Posterior vena cava (tissue), 2 donors: ENCODE results near the gene ZNF488. TPM values are rescaled to one million over a fixed set of nuclear protein-coding genes. Genes with fewer than 3 reads are reported as not detected.

ENCODE experiments used
- DNase-seq: peaks from one replicate; pipeline ENCODE4 v3.0.0-alpha.2; 2020; ENCODE audit warnings: low spot score
- intact Hi-C, 2 donors: fragments of 100-400 bp; cut with DNase I; formaldehyde crosslinking; loops; one replicate each; pipeline versions ENCODE4 v1.14.1 to v1.14.2; 2022 to 2023
- total RNA-seq, 2 donors: library from RNA; stranded (reverse); fragmentation: NEBNext Ultra II Directional; extraction: Animal tissue kit (Norgen Biotek cat#: 25700); gene quantifications; one replicate each; pipeline ENCODE4 v1.2.1, GENCODE V29; 2021
- donor health status: DM: yes; HTN: yes; CAD: no.
- donor health status: DM: yes; HTN: yes; CAD: no.

ZNF488 gene
- total RNA-seq, 2 donors from 2014 or later: not detected

GRCh38 chr10:47357131-47357582 is 26.9 kb downstream of the ZNF488 start:
- intact Hi-C loops: no loop called here
- peak; percentile 72 for DNase-seq

GRCh38 chr10:47356708-47357107 is 27.4 kb downstream of the ZNF488 start:
- intact Hi-C loops: no loop called here
- DNase-seq: no peak

- intact Hi-C loops: no loop called here
- DNase-seq: no peak
Measured at GRCh38 chr10:47354900-47355299, 29.2 kb downstream of the ZNF488 start.

GRCh38 chr10:47354165-47354564 is 29.9 kb downstream of the ZNF488 start:
- intact Hi-C loops: no loop called here
- DNase-seq: peak; percentile 31

- intact Hi-C loops: no loop called here
- peak; percentile 47 for DNase-seq
Measured at GRCh38 chr10:47353351-47353750, 30.7 kb downstream of the ZNF488 start.

- intact Hi-C loops: no loop called here
- DNase-seq: peak; percentile 67
Measured at GRCh38 chr10:47351899-47352815, 31.9 kb downstream of the ZNF488 start.

GRCh38 chr10:47350671-47351640 is 33.1 kb downstream of the ZNF488 start:
- DNase-seq: peak; percentile 77
- intact Hi-C loops: no loop called here

GRCh38 chr10:47349941-47350371 is 34.1 kb downstream of the ZNF488 start:
- intact Hi-C loops: no loop called here
- peak; percentile 77 for DNase-seq

- intact Hi-C loops: no loop called here
- DNase-seq: peak; percentile 59
Measured at GRCh38 chr10:47349516-47349915, 34.6 kb downstream of the ZNF488 start.

GRCh38 chr10:47348661-47349470 is 35.2 kb downstream of the ZNF488 start:
- intact Hi-C loops: no loop called here

GRCh38 chr10:47348138-47348651 is 35.9 kb downstream of the ZNF488 start, which contains the start of gene RBP3:
TSS of gene RBP3 (plus strand) at chr10:47348363. CDS start at chr10:47348485, 122 bp downstream.
- peak; percentile 64 for DNase-seq
- intact Hi-C loops: no loop called here

More at GRCh38 chr10:47348661-47349470, 35.2 kb downstream of the ZNF488 start:
- peak; percentile 80 for DNase-seq

GRCh38 chr10:47347303-47347675 is 36.8 kb downstream of the ZNF488 start:
- no peak for DNase-seq
- intact Hi-C loops: no loop called here

- DNase-seq: peak; percentile 51
- intact Hi-C loops: no loop called here
Measured at GRCh38 chr10:47346581-47347302, 37.4 kb downstream of the ZNF488 start.

- intact Hi-C loops: no loop called here
- DNase-seq: peak; percentile 22
Measured at GRCh38 chr10:47344996-47345870, 38.9 kb downstream of the ZNF488 start.

- DNase-seq: peak; percentile 89
- intact Hi-C loops: no loop called here
Measured at GRCh38 chr10:47340608-47341170, 43.4 kb downstream of the ZNF488 start.

- intact Hi-C loops: no loop called here
- DNase-seq: no peak
Measured at GRCh38 chr10:47339759-47340607, 44.1 kb downstream of the ZNF488 start.
